Neural cell (in vitro differentiated cells): ENCODE measurements around the gene MECR.

ENCODE experiments used
- EP300 ChIP-seq: fragments of 450-650 bp; conservative IDR thresholded peaks from 2 replicates; pipeline ENCODE4 v1.6.1; 2014; ENCODE audit warnings: antibody characterized with exemption, mild to moderate bottlenecking, moderate library complexity; ENCODE audit not compliant: poor library complexity, severe bottlenecking
- EZH2 ChIP-seq: fragments of 200-600, 300-800 bp; shearing (Covaris generic), sonication (generic); IDR thresholded peaks from 2 replicates; pipeline ENCODE4 v1.6.1; 2014; ENCODE audit warnings: antibody characterized with exemption, low read length, borderline replicate concordance, mild to moderate bottlenecking; ENCODE audit not compliant: insufficient read depth, poor library complexity, severe bottlenecking
- MXI1 ChIP-seq: fragments of 450-650 bp; conservative IDR thresholded peaks from 2 replicates; pipeline ENCODE4 v1.6.1; 2014; ENCODE audit warnings: antibody characterized with exemption, mild to moderate bottlenecking; ENCODE audit not compliant: poor library complexity, severe bottlenecking
- POLR2AphosphoS5 ChIP-seq: IDR thresholded peaks from 2 replicates; pipeline ENCODE4 v1.6.1; 2012
- RAD21 ChIP-seq: fragments of 450-650 bp; conservative IDR thresholded peaks from 2 replicates; pipeline ENCODE4 v1.6.1; 2014; ENCODE audit warnings: antibody characterized with exemption, mild to moderate bottlenecking, moderate library complexity
- REST ChIP-seq: IDR thresholded peaks from 2 replicates; pipeline ENCODE4 v1.6.1; 2012; ENCODE audit warnings: borderline replicate concordance
- SMC3 ChIP-seq: fragments of 450-650 bp; conservative IDR thresholded peaks from 2 replicates; pipeline ENCODE4 v1.6.1; 2014; ENCODE audit warnings: antibody characterized with exemption, mild to moderate bottlenecking, moderate library complexity; ENCODE audit not compliant: poor library complexity
- TAF1 ChIP-seq: IDR thresholded peaks from 2 replicates; pipeline ENCODE4 v1.6.1; 2012; ENCODE audit warnings: low read depth
- TF ChIP-seq, protein P1 (sequence below): fragments of 450-650 bp; IDR thresholded peaks from 2 replicates; pipeline ENCODE4 v1.5.1; 2014; ENCODE audit warnings: antibody characterized with exemption, mild to moderate bottlenecking, moderate library complexity; ENCODE audit not compliant: poor library complexity, severe bottlenecking

- TF ChIP-seq EZH2 (no peak), SMC3 (no peak), TAF1 (no peak), POLR2AphosphoS5 (no peak), REST (no peak), EP300 (no peak), RAD21 (no peak), MXI1 (no peak)
- TF ChIP-seq, protein P1, sequence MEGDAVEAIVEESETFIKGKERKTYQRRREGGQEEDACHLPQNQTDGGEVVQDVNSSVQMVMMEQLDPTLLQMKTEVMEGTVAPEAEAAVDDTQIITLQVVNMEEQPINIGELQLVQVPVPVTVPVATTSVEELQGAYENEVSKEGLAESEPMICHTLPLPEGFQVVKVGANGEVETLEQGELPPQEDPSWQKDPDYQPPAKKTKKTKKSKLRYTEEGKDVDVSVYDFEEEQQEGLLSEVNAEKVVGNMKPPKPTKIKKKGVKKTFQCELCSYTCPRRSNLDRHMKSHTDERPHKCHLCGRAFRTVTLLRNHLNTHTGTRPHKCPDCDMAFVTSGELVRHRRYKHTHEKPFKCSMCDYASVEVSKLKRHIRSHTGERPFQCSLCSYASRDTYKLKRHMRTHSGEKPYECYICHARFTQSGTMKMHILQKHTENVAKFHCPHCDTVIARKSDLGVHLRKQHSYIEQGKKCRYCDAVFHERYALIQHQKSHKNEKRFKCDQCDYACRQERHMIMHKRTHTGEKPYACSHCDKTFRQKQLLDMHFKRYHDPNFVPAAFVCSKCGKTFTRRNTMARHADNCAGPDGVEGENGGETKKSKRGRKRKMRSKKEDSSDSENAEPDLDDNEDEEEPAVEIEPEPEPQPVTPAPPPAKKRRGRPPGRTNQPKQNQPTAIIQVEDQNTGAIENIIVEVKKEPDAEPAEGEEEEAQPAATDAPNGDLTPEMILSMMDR: no peak
Observed at GRCh38 chr1:29222686-29223085, 8.0 kb downstream of the MECR start.
